Heart right ventricle (tissue), 16 donors: ENCODE results near the gene SP140. TPM values are rescaled to one million over a fixed set of nuclear protein-coding genes. Genes with fewer than 3 reads are reported as not detected.

Source experiments
- ATAC-seq, 8 donors: fragments of 200-7000 bp; cut with Tn5 transposase; one replicate each; pipeline ENCODE4 v1.9.1; 2020; ENCODE audit warnings: mild to moderate bottlenecking in 8 of 8, moderate library complexity in 8 of 8, moderate number of reproducible peaks in 1 of 8
- DNase-seq, 2 donors: peaks; one replicate each; pipeline ENCODE4 v3.0.0-alpha.2; 2020
- H3K27ac ChIP-seq, 10 donors: fragments of 200-600 bp; sonication (generic) in 2 of 10; one replicate each; pipeline versions ENCODE4 v1.5.0 to v1.8.0; 2020 to 2022; ENCODE audit warnings: mild to moderate bottlenecking in 3 of 10
- H3K27me3 ChIP-seq, 7 donors: fragments of 200-600 bp; one replicate each; pipeline ENCODE4 v1.8.0; 2021 to 2022; ENCODE audit warnings: mild to moderate bottlenecking in 2 of 7
- H3K36me3 ChIP-seq, 9 donors: fragments of 200-600 bp; sonication (generic) in 1 of 9; one replicate each; pipeline versions ENCODE4 v1.5.0 to v1.8.0; 2020 to 2022; ENCODE audit warnings: mild to moderate bottlenecking in 2 of 9
- H3K4me1 ChIP-seq, 9 donors: fragments of 200-600 bp; sonication (generic) in 1 of 9; one replicate each; pipeline versions ENCODE4 v1.5.0 to v1.8.0; 2020 to 2022; ENCODE audit warnings: mild to moderate bottlenecking in 4 of 9
- H3K4me3 ChIP-seq, 10 donors: fragments of 200-600 bp; sonication (generic) in 2 of 10; one replicate each; pipeline versions ENCODE4 v1.5.0 to v1.8.0; 2020 to 2022; ENCODE audit warnings: mild to moderate bottlenecking in 7 of 10, moderate library complexity in 2 of 10
- H3K9me3 ChIP-seq, 11 donors: fragments of 200-600 bp in 10 of 11; sonication (generic) in 2 of 11; one replicate each; pipeline versions ENCODE4 v1.5.0 to v1.8.0; 2013 to 2022; ENCODE audit warnings: mild to moderate bottlenecking in 2 of 11, control low read depth in 1 of 11, moderate library complexity in 1 of 11
- CTCF ChIP-seq, 9 donors: fragments of 200-600 bp; sonication (generic) in 2 of 9; IDR thresholded peaks; one replicate each; pipeline versions ENCODE4 v1.5.0 to v1.8.0; 2021 to 2022; ENCODE audit warnings: antibody characterized with exemption in 9 of 9, mild to moderate bottlenecking in 5 of 9, moderate library complexity in 1 of 9
- WGBS, 2 donors: extraction: QIAGEN DNeasy Blood & Tissue Kit; methylation state at CpG; one replicate each; pipeline ENCODE4 v1.1.7; 2013; ENCODE audit warnings: inconsistent platforms in 1 of 2; 5-methylcytosine and 5-hydroxymethylcytosine counted together
- intact Hi-C, 10 donors: fragments of 100-400 bp; cut with DNase I; formaldehyde crosslinking; loops; one replicate each; pipeline versions ENCODE4 v1.11.1 to v1.14.2; 2022
- polyA plus RNA-seq, 2 donors: library from polyadenylated mRNA; stranded (reverse); fragments of 200-250 nt; gene quantifications; one replicate each; pipeline ENCODE4 v1.2.3, GENCODE V29; 2013
- total RNA-seq, 10 donors: library from RNA; stranded (reverse); fragmentation: NEBNext Ultra II Directional in 3 of 10; extraction: Animal tissue kit (Norgen Biotek cat#: 25700) in 3 of 10; gene quantifications; one replicate each; pipeline versions ENCODE4 v1.2.1 to v1.2.4, GENCODE V29; 2021 to 2023
- donor health status: Arrhythmogenic right ventricular cardiomyopathy.
- donor health status: ischemic (EF 13 %, LVEDD 7.1; RV severe dilation, severe dysfunction).
- donor health status: healthy with polysubstance abuse.
- donor health status: DM: no; HTN: yes; CAD: no.
- donor health status: DM: no; HTN: no; CAD: no.
- donor health status: ischemic (EF 25% LVEDD 6.9; RV normal size, moderate dysfunction).
- donor health status: ischemic (EF 25% LVEDD 5.7; RV mildly dilated, moderate dysfunction).
- donor health status: healthy.
- donor health status: DM: yes; HTN: yes; CAD: no.
- donor health status: Ischemic cardiomyopathy.
- donor health status: ischemic (EF 35%, LVEDD 5.7; RV mildly dilated, moderate dysfunction).
- donor health status: nonischemic (EF 11% LVEDD 7.7; RV severe dilation, severe dysfunction).
- donor health status: DM: yes; HTN: yes; CAD: no.
- donor health status: PGD.
- donor health status: ischemic (EF 29% LVEDD 5.4; RV normal size, mild dysfunction).
- donor health status: nonischemic (EF 23%, LVEDD 6.1; RV moderate dilation, normal function).

SP140 gene
- total and polyA plus RNA-seq, 12 donors, result 0.09 to 3.3 (median 0.58) TPM; not detected in 2

GRCh38 chr2:230321031-230321430 lies 95.5 kb downstream of the SP140 start:
- Histone ChIP-seq H3K27ac (peak overlapping the region in 1 of 10 donors; percentile 16), H3K9me3 (peaks cover 0 to 12% (median 2%) of the 10 kb centered on the region in 11 donors), H3K27me3 (no peaks in the 10 kb centered on the region), H3K36me3 (no peaks in the 10 kb centered on the region), H3K4me3 (no peak overlapping the region), H3K4me1 (peaks cover 0 to 27% (median 7%) of the 10 kb centered on the region in 9 donors)
- 85 to 90% methylated on average over 2 of the region's 2 CpGs for WGBS, 2 donors
- DNase-seq (no peak), ATAC-seq (no peak)
- TF ChIP-seq CTCF (IDR thresholded peaks at IDR 0.05), result no peak
- intact Hi-C loops, result loop anchor here in 1 of 10 donors (10.0 kb wide), 1 partner anchor 106 kb away; the partner anchor contains the start of gene SP110

GRCh38 chr2:230322561-230323384 lies 97.2 kb downstream of the SP140 start:
- Histone ChIP-seq H3K27ac (no peak overlapping the region), H3K4me3 (no peak overlapping the region), H3K27me3 (no peaks in the 10 kb centered on the region), H3K36me3 (no peaks in the 10 kb centered on the region), H3K4me1 (peaks cover 0 to 37% (median 18%) of the 10 kb centered on the region in 9 donors), H3K9me3 (peaks cover 0 to 12% (median 2%) of the 10 kb centered on the region in 11 donors)
- no peak for TF ChIP-seq CTCF (IDR thresholded peaks at IDR 0.05)
- DNase-seq (no peak), ATAC-seq (no peak)
- intact Hi-C loops, result loop anchor here in 1 of 10 donors (10.0 kb wide), 1 partner anchor 108 kb away; the partner anchor contains the start of gene SP110
- 81 to 85% methylated on average over 12 of the region's 12 CpGs for WGBS, 2 donors

GRCh38 chr2:230323385-230324106 lies 98.0 kb downstream of the SP140 start:
- 88 to 89% methylated on average over 18 of the region's 18 CpGs for WGBS, 2 donors

More at GRCh38 chr2:230323385-230324106, 98.0 kb downstream of the SP140 start:
- H3K27ac ChIP-seq, result no peak overlapping the region
- H3K36me3 ChIP-seq, result peaks cover 0 to 1% (median 0%) of the 10 kb centered on the region in 9 donors
- intact Hi-C loops, result loop anchor here in 1 of 10 donors (10.0 kb wide), 1 partner anchor 109 kb away; the partner anchor contains the start of gene SP110
- no peak for DNase-seq
- H3K9me3 ChIP-seq, result peaks cover 0 to 12% (median 2%) of the 10 kb centered on the region in 11 donors
- peaks cover 0 to 37% (median 26%) of the 10 kb centered on the region in 9 donors for H3K4me1 ChIP-seq
- no peak for ATAC-seq
- H3K4me3 ChIP-seq, result no peak overlapping the region
- no peaks in the 10 kb centered on the region for H3K27me3 ChIP-seq
- peak in 1 of 9 donors; percentile 17 for TF ChIP-seq CTCF (IDR thresholded peaks at IDR 0.05)
